HG02884 (cell line): Measurements from ENCODE around the gene TOE1.
A peak's percentile ranks its signal among the peaks of the same experiment; 100 is the strongest.
"Not testable (repeated sequence)": the region's sequence is repeated elsewhere in the genome, so short reads cannot be mapped to it uniquely, and the experiment has no call there.

Experiments used
- ATAC-seq: cut with Tn5 transposase; IDR thresholded peaks from one replicate; pipeline ENCODE4 v1.9.1; 2021; ENCODE audit warnings: mild to moderate bottlenecking, moderate library complexity; ENCODE audit not compliant: unreplicated experiment

The TOE1 gene

DNA sequence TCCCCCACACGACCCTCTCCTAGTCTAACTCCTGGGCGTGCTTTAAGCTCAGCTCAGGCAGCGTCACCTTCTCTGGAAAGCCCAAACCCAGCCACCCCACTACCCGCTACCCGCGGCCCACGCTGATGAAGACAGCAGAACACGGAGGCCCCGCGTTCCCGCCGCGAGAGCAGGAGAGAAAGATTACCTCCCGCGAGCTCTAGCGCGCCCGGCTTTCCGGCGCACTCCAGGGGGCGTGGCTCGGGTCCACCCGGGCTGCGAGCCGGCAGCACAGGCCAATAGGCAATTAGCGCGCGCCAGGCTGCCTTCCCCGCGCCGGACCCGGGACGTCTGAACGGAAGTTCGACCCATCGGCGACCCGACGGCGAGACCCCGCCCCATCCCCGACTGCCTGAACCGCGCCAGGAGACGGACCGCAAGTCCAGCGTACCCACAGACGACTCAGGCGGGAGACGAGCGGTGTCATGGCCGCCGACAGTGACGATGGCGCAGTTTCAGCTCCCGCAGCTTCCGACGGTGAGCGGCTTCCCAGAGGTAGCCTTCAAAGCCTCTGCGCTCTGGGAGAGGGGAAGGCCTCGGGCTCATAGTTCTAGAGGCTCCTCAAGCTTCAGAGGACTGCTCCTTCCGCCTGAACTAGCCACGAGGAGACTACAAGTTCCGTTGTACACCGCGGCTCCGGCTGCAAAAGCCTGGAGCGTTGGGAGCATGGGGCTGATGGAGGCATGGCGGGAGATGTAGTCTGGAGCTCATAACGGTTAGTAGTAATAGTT lies at the start of gene TOE1, which contains the start of gene MUTYH:
Gene TOE1 (plus strand): TSS at position 382 of the 770 bp plus-strand sequence. CDS start 83 bp downstream, at position 465.
Gene MUTYH (minus strand): TSS at position 652 of the 770 bp plus-strand sequence. CDS start 5,935 bp downstream, outside the sequence.
- peak; percentile 73 for ATAC-seq

DNA sequence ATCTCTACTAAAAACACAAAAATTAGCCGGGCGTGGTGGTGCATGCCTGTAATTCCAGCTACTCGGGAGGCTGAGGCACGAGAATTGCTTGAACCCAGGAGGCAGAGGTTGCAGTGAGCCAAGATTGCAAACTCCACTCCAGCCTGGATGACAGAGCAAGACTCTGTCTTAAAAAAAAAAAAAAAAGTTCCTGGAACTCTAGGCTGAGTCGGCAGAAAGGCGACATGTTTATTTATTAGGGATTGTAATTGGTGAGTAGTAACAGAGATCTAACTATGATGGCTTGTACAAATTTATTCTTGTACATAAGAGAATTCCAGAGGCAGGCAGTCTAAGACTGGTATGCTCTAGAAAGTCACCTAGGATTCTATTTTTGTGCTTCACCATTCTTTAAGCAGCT lies 49.0 kb upstream of the TOE1 start:
- not testable (repeated sequence) for ATAC-seq

DNA sequence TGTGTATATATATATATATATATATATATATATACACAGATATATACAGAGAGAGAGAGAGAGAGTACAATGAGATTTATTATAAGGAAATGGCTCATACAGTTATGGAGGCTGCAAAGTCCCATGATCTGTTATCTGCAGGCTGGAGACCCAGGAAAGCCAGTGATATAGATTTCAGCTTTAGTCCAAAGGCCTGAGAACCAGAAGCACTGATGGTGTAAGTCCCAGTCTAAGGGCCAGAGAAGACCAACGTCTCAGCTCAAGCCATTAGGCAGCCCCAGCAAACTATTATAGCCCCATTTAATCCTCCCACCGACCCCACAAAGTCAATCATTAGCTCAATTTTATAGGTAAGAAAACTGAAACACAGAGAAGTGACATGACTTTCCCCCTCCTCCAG lies 48.3 kb upstream of the TOE1 start:
- no peak for ATAC-seq

DNA sequence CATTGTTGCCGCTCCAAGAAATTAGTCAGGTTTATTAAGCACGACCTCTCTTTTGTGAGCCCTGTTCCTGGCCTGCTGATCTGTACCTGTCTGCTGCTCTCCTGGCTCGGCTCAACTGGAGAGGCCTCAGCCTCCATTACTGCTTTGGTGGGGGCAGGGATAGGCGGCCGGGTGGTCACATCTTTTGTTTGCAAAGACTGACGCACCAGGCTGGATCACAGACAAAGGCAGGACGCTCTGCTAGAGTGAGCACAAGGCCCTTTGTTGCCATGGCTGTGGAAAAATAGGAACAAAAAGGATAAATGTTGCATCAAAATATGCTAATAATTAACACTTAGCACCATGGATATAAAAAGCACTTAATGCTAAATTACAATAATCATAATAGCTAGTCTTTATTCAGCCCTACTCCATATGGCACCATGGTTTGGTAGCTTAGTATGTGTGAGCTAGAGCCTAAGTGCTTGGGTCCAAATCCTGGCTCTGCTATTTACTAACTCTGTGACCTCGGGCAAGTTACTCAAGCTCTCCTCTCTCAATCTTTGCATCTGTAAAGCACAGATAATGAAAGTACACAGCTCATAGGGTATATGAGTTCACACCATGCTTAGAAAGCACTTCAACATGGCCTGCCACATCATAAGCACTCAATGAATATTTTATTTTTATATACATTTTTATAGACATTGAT lies 42.2 kb upstream of the TOE1 start:
- no peak for ATAC-seq

DNA sequence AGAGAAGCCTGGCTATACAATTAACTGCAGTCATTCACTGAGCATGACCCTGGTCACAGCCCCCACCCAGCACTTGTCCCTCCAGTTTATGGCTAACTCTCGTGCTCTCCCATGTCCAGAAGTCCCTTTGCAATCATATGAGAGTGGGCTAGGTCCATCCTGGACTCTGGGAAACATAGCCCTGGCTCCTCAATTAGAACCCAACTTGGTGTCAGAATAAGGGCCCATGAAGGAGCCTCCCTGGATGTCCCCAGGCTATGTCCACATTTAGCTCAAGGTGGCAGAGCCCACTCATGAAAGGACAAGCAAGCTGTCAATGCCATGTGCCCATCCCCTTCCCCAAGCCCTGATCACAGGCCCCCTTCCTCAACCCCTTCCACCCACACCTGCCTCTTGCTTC lies 40.7 kb upstream of the TOE1 start:
- no peak for ATAC-seq

DNA sequence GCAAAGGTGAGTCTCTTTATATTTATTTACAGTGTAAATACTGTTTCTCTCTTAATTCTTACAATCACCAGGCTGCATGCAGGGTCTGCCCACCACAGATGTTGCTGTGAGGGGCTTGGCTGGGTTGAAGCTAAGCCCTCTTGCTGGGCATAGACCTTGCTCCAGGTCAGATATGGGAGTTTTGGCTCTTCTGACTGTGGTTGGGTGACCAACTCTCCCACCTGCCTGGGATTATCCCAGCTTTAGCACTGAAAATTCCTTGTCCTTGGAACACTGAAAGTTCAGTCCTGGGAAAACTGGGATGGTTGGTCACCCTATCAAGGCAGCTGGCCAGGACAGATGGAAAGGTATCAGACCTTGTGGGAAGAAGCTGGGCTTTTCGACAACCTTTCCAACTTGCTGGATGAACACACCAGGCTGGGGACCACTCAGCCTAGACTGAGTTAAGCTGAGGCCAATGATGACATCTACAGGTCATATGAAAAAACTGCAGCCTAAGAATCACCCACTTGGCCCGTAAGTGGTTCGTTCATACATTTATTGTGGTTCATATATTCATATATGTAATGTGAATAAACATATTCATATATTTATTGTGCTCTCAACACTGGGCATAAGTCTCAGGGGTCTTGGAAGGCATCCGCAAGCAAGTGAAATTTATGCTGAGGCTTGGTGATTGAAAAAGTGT lies 39.8 kb upstream of the TOE1 start:
- ATAC-seq: no peak

DNA sequence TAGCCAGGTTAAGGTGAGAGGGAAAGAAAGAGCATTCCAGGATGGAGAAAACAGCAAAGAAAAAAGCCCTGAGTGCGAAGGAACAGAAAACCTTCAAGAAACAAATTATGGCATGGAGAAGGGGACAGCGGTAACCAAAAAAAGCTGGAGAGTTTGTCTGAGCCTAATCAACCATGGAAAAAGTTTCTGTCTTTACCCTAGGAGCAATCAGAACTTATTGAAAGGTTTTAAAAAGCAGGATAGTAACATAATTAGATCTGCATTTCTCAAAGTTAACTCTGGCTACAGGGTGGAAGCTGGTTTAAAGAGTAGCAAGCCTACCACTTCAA lies 39.3 kb upstream of the TOE1 start:
- ATAC-seq: no peak

DNA sequence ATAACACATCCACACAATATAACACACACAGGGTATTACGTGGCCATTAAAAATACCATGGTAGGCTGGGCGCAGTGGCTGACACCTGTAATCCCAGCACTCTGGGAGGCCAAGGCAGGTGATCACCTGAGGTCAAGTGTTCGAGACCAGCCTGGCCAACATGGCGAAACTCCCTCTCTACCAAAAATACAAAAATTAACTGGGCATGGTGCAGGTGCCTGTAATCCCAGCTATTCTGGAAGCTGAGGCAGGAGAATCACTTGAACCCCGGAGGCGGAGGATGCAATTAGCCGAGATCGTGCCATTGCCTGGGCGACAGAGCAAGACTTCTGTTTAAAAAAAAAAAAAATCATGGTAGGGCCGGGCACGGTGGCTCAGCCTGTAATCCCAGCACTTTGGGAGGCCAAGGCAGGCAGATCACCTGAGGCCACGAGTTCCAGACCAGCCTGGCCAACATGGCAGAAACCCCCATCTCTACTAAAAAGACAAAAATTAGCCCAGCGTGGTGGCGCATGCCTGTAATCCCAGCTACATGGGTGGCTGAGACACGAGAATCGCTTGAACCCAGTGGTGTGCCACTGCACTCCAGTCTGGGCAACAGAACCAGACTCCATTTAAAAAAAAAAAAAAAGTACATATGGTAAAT lies 37.3 kb upstream of the TOE1 start:
- ATAC-seq: no peak

DNA sequence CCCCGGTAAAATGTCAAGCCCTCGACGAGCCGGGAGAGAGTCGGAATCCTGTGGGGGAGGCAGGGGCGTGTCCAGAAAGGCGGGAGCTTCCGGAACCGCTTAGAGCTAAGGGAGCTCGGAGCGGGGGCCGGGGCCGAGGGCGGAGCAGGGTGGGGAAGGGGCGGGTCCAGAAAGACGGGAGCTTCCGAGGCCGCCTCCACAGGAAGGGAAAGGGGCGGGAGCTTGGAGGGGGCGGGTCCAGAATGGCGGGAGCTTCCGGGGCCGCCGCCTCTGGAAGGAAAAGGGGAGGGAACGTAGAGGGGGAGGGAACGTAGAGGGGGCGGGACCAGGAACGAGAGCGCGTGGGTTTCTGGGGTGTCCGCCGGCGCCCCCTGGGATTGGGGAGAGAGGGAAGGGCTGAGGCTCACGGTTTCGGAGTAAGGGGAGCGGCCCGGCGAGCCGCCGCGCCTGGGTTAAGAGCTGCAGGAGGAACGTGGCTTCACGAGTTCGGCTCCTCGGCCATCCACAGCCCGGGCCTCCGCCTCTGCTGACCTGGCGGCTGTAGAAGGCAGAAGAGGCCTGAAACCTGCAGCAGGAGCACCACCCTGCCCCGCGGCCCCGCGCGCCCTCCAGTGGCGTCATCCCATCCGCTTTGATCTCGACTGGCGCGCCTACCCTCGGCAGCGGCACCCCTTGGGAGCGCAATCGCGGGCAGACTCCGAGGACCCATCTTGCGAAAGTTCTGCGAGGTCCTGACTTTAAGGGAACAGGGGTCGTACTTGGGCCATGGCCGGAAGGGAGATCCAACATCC lies 36.3 kb upstream of the TOE1 start:
- ATAC-seq: peak; percentile 53

DNA sequence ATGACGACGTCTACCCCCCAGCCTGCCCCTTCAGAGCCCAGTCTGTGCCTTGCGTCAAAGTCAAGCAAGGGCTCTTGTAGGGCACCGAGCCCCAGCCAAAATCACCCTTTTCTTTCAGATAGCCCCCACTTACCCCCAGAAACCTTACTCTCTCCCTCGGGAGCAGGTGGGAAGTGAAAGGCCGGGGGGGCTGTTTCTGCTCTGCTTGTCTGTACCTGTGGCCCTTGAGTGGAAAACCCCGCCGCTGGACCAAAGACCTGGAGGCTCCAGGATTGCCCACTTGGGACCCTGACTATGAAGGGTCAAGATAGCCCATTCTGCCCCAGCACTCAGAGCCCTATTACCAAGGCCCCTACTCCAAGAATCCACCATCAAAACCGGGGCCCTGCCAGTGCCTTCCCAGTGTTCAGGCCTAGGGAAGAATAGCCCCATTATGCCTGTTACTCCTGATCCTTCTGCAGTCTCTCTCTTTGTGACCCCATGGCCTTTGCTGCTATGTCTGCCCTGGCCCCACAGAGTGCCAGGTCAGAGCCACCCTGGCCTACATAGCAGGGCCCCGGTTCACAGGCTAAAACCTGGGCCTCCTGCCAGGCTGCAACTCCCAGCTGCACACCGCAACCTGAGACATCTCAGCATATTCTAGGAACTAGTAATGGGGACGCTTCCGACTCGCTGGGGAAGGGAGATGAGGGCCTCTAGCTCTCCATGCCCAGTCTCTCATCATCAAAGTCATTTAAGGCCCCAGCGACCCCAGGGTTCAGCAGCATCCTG lies 35.5 kb upstream of the TOE1 start:
- ATAC-seq: no peak

DNA sequence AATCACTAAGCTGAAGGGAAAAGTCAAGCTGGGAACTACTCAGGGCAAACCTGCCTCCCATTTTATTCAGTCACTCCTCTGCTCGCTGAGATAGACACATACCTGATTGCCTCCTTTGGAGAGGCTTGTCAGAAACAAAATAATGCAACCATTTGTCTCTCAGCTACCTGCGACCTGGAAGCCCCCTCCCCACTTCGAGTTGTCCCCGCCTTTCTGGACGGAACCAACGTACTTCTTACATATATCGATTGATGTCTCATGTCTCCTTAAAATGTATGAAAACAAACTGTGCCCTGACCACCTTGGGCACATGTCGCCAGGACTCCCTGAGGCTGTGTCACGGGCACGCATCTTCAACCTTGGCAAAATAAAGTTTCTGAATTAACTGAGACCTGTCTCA lies 34.7 kb upstream of the TOE1 start:
- no peak for ATAC-seq

DNA sequence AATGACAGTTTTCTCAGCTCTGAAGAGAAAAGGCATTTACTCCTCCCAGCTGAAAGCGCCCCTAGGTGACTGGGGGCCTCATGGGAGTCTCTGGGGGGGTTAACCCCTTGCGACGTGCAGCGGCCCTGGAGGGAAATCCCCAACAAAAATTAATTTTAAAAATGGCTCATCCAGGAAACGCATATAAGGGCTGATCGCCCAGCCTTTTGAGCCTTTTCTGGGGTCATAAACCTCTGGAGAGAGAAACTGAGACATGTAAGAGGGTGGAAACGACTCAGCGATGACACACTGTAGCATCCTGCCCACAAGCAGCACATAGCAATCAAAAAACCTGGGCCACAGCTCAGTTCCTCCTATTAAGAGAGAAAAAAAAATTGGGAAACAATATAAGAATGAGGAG lies 33.7 kb upstream of the TOE1 start:
- no peak for ATAC-seq

DNA sequence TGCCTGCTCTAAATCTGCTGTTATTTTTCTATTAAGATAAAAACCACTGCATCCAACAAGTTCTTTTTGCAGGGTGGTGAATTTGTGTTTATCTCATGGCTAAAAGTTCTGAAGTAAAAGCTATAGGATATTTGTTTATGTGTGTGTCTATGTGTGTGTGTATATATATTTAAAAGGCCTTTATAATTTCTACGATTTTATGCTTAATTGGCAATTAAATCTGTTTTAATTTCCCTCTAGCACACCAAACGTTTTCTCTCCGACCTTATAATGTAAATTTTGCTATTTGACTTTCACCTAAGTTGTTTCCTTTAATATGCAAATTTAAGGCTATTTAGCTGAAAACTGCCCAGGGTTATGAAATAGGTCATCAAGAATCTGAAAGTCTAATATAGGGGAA lies 33.1 kb upstream of the TOE1 start:
- ATAC-seq: no peak

DNA sequence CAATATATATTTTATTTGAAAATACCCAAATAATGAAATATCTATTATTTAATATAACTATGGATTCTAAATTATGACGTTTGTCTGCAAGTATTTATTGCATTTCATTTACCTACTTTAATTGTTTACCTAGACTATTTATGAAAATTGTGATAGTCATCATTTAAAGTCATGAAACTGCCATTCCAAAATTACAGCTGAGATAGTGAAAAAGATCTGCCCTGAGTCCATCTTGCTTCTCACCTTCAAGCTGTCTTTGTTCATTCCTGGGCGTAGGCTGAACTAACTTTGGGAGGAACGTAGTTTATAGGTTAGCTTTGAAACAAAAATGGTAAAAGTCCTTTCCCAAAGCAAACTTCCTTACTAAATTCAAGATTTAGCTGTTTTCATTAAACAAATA lies 25.7 kb upstream of the TOE1 start:
- no peak for ATAC-seq

DNA sequence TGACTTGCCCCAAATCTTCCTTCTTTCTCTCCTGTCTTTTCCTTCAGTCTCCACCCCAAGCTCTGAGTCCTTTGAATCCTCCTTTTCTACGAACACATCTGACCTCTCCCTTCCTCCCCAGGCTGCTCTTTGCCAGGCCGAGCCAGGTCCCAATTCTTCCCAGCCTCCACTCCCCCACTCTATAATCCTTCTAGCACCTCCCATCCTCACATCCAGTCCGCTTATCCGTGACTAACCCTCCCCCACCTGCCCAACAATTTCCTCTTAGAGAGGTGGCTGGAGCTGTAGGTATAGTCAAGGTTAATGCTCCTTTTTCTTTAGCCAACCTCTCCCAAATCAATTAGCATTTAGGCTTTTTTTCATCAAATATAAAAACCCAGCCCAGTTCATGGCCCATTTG lies 22.8 kb upstream of the TOE1 start:
- no peak for ATAC-seq

DNA sequence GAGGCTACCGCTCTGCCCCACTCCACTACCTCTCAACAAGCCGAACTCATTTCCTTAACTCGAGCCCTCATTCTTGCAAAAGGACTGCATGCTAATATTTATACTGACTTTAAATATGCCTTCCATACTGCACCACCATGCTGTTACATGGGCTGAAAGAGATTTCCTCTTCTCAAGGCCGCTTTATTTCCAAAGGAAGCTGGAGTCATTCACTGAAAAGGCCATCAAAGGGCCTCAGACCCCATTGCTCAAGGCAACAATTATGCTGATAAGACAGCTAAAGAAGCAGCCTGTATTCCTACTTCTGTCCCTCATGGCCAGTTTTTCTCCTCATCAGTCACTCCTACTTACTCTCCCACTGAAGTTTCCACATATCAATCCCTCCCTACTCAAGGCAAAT lies 20.2 kb upstream of the TOE1 start:
- no peak for ATAC-seq

DNA sequence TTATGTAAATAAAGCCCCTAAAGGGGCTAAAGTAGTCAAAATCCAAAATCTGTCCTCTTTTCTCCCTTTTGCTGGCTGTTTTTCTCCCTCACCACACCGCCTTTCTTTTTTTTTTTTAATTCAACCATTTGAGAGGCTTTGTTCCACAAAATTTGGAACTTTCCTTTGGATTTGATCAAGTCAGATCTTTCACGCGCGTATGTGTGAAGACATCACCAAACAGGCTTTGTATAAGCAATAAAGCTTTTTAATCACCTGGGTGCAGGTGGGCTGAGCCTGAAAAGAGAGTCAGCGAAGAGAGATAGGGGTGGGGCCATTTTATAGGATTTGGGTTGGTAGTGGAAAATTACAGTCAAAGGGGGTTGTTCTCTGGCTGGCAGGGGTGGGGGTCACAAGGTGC lies 18.5 kb upstream of the TOE1 start:
- ATAC-seq: no peak

DNA sequence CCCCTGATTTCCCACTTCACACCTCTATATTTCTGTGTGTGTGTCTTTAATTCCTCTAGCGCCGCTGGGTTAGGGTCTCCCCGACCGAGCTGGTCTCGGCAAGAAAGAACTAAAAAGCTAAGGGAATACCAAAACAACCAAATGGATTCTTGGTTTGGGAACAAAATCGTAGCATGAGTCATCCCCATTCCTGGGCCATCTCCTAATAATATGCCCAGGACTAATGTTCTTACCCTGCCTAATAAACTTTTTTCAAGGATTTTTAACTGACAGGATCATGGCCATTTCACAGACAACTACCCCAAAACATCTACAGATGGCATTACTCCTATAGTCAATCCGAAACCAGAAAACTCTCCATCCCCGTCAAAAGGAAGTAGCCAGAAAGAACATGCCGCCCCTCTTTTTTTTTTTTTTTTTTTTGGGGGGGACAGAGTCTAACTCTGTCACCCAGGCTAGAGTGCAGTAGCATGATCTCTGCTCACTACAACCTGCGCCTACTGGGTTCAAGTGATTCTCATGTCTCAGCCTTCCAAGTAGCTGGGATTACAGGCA lies 17.4 kb upstream of the TOE1 start:
- no peak for ATAC-seq

DNA sequence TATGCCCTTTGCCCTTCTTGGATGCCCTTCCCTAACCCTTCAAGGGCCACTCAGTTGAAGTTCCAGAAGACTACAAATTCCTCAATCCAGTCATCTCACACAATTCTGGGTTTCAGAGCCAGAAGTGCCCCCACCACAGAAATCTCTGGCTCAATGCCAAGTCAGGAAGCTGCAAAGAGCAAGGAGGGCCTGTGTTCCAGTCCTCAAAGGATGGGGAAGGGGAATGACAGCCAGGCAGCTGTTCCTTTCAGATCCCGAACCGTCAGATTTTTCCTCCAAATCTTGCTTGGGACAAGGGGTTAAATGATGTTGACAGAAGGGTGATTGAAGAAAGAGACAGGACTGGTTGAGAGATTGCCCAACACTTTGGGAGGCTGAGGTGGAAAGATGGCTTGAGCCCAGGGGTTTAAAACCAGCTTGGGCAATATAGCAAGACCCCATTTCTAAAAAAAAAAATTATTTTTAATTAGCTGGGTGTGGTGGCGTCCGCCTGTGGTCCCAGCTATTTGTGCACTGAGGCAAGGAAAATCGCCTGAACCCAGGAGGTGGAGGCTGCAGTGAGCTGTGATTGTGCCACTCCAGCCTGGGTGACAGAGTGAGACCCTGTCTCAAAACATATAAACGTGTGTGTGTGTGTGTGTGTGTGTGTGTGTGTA lies 14.0 kb upstream of the TOE1 start:
- no peak for ATAC-seq
